Stimulated activated CD4-positive, alpha-beta T cell treated with anti-CD3 and anti-CD28 coated beads, Interleukin-4, amount 100 ng/mL, for 4 hours (primary cell): ENCODE measurements around the gene THSD1.
"Not testable (repeated sequence)": the region's sequence is repeated elsewhere in the genome, so short reads cannot be mapped to it uniquely, and the experiment has no call there.

ENCODE experiments used
- DNase-seq, 2 experiments: peaks; one replicate each; pipeline ENCODE4 v3.0.0-alpha.2; 2020

The THSD1 gene

DNA sequence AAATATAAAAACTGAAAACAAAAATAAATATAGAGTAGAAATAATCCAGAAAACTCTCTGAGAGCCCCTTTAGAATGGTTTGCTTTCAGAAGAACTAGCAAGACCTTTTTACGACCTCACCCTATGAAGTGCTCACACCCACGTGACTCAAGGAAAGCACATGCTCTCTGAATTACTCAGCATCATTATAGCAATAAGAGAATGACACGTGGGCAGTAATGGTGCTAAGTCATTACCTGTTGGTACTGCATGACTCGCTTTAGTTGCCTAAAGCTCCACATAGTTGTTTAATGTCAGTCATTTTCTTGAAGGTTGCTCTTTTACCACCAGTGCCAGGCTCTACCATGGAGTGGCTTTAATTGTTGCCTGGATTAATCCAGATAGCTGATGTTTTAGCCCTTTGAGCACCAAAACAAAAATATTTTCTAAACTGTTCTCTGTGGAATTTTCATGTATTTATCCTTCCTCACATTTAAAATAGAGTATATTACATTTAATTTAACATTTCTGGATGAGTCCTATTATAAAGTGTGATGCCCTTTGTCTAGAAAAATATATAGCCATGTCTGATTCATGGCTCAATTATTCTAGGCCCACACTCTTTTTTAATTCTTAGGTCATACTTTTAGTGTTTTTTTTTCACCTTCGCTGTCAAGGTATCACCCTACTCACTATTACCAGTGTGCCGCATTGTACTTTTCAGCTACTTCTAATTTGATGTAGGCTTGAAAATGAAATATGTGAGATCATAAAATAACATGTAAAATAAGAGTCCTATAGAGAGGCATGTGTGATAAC is 56.8 kb downstream of the THSD1 start:
- peak in 1 of 2 experiments; percentile 7 for DNase-seq

DNA sequence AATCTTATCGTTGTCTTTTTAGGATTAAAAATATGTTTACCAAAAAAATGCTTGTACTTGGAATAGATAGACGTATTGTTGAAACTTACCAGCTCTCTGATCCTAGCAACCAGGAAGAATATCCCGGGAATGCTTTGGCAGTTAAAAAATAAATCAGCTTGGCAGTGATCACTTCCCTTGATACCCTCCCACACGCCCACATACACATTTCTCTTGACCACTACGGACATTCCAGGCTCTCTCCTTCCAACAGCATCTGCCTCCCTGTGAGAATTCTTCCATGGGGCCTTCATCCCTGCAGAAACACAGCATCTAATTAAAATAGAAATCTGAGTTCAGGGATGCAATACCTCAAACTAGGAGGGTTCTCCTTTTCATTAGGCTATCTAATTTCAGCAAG is 57.9 kb downstream of the THSD1 start:
- DNase-seq: no peak

DNA sequence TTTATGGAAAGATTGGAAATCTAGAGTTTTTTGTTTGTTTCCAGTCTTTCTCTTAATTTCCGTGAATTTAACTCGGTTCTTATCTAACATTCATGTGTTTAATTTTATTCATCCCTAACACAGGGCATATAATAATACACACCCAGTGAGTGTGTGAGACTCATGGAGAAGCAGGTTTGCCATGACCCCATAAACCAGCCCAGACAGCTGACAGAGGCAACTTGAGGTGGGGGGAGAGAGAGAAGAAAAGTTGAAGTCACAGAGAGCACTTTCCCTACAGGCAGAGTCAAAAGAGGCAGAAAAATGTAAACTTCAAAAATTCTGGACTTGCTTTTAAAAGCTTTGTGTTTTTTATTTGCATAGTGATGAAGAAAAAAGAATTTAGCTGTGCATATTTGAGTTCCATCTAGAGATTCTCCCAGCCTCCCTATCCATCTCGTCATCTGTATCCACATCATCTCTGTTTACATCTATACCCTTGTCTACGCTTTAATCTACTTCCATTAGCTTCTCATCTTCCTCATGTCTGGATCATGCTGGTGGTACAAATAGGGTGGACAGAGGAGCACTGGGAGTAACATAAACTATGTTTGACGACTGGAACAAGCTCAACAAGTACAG is 60.2 kb downstream of the THSD1 start:
- DNase-seq: no peak

- no peak for DNase-seq
These were observed 60.9 kb downstream of the THSD1 start for GRCh38 chr13:52345048-52345447.

DNA sequence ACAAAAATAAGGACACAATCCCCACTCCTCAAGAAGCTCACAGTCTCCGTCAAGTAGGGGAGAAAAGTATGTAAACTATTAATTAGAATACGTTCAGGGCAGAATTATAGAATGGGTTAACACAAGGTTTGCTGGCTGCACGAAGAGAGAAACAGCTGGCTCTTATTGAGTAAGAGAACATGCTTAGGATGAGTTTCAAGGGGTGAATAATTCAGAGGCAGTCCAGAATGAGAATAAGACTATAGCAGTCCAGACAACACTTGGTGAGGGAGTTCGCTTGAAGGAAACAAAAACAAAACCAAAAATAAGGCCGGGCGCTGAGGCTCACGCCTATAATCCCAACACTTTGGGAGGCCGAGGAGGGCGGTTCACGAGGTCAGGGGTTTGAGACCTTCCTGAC is 61.9 kb downstream of the THSD1 start:
- DNase-seq: no peak

GRCh38 chr13:52342203-52342602 is 63.8 kb downstream of the THSD1 start:
- DNase-seq: not testable (repeated sequence)

- DNase-seq: not testable (repeated sequence)
These were observed 68.0 kb downstream of the THSD1 start for GRCh38 chr13:52337828-52338455.

DNA sequence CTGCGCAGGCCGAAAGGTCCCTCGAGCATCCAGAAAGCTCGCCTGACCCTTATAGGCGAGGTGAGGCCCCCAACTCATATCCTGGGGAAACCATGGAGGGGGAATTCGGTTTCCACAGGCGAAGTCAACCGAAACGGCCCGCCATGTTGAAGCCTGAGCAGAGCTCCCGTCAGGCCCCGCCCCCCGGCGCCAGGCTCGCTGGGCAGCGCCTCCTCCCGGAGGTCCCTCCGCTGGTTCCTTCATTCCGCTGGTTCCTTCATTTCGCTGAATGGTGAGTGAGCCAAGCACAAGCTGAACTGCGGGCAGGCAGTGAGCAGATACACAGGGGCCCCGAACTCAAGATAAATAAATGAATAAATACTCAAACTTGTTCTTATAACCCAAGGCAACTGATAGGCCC is 71.9 kb downstream of the THSD1 start:
- DNase-seq: not testable (repeated sequence)

GRCh38 chr13:52331844-52332243 is 74.1 kb downstream of the THSD1 start:
- DNase-seq: not testable (repeated sequence)
